HEK293 (cell line): Measurements from ENCODE around the gene VEGFC.

Source experiments
- CTCF ChIA-PET: fragments of 350-600 bp; formaldehyde crosslinking; extraction: SDS; loops from one replicate; lab custom pipeline; 2021; ENCODE audit warnings: antibody characterized with exemption; lab: Yijun Ruan, JAX
- POLR2A ChIA-PET: fragments of 300-600 bp; formaldehyde crosslinking; extraction: SDS; loops from one replicate; lab custom pipeline; 2020; ENCODE audit warnings: antibody characterized with exemption, inconsistent platforms; lab: Yijun Ruan, JAX
- H3K27ac ChIP-seq: fragments of 200-500 bp; sonication (Bioruptor generic); 2 replicates; pipeline ENCODE4 v1.5.1; 2014; ENCODE audit warnings: low read depth, low read length, control low read depth, inconsistent platforms; ENCODE audit errors: extremely low read depth
- H3K36me3 ChIP-seq, 2 experiments: fragments of 200-500 bp in 1 of 2; sonication (Bioruptor generic) in 1 of 2; 1 replicate in 1 of 2; 2 replicates in 1 of 2; pipeline ENCODE4 v1.5.1; 2014 to 2017; ENCODE audit warnings: inconsistent platforms in 2 of 2, low read length in 2 of 2; ENCODE audit not compliant: control insufficient read depth in 2 of 2, insufficient read depth in 1 of 2
- H3K4me1 ChIP-seq: fragments of 200-500 bp; sonication (Bioruptor generic); 2 replicates; pipeline ENCODE4 v1.5.1; 2014; ENCODE audit warnings: mild to moderate bottlenecking, low read length, inconsistent platforms; ENCODE audit not compliant: control insufficient read depth, insufficient read depth
- H3K4me3 ChIP-seq: 2 replicates; pipeline ENCODE4 v1.5.1; 2011; ENCODE audit warnings: low read depth, mild to moderate bottlenecking, control low read depth, low read length, moderate library complexity
- H3K9me3 ChIP-seq: fragments of 200-500 bp; sonication (Bioruptor generic); 2 replicates; pipeline ENCODE4 v1.5.1; 2014; ENCODE audit warnings: low read depth, low read length, inconsistent platforms; ENCODE audit not compliant: control insufficient read depth, insufficient read depth
- GLI2 ChIP-seq: fragments of 450-650 bp; formaldehyde crosslinking; IDR thresholded peaks from 2 replicates; pipeline ENCODE4; 2017; ENCODE audit warnings: missing biosample characterization, missing genetic modification characterization, low read depth, borderline replicate concordance
- HOXA7 ChIP-seq: sonication (generic); formaldehyde crosslinking; IDR thresholded peaks from 2 replicates; pipeline ENCODE4 v1.8.1; 2022; ENCODE audit warnings: missing genetic modification reagents, borderline replicate concordance
- ZNF132 ChIP-seq: fragments of 450-650 bp; formaldehyde crosslinking; IDR thresholded peaks from 2 replicates; pipeline ENCODE4 v1.5.1; 2017; ENCODE audit warnings: missing biosample characterization, missing genetic modification characterization, borderline replicate concordance
- ZNF561 ChIP-seq: fragments of 450-650 bp; IDR thresholded peaks from 2 replicates; pipeline ENCODE4 v1.5.1; 2018; ENCODE audit warnings: missing biosample characterization, missing genetic modification characterization, borderline replicate concordance
- ZNF660 ChIP-seq: fragments of 450-650 bp; IDR thresholded peaks from 2 replicates; pipeline ENCODE4 v1.5.1; 2018; ENCODE audit warnings: missing biosample characterization, mild to moderate bottlenecking, missing genetic modification characterization
- ZNF701 ChIP-seq: fragments of 450-650 bp; formaldehyde crosslinking; IDR thresholded peaks from 2 replicates; pipeline ENCODE4 v1.5.1; 2016; ENCODE audit warnings: missing biosample characterization, missing genetic modification characterization
- ZNF76 ChIP-seq: fragments of 450-650 bp; formaldehyde crosslinking; IDR thresholded peaks from 2 replicates; pipeline ENCODE4; 2016; ENCODE audit warnings: low read depth, missing biosample characterization, missing genetic modification characterization, borderline replicate concordance
- ZSCAN16 ChIP-seq: fragments of 450-650 bp; formaldehyde crosslinking; IDR thresholded peaks from 2 replicates; pipeline ENCODE4 v1.5.1; 2016; ENCODE audit warnings: missing biosample characterization, missing genetic modification characterization
- TF ChIP-seq, protein P1 (sequence below): fragments of 450-650 bp; formaldehyde crosslinking; IDR thresholded peaks from 2 replicates; pipeline ENCODE4 v1.5.1; 2016; ENCODE audit warnings: missing biosample characterization, missing genetic modification characterization
- TF ChIP-seq, protein P2 (sequence below): fragments of 450-650 bp; formaldehyde crosslinking; IDR thresholded peaks from 2 replicates; pipeline ENCODE4 v1.5.1; 2016; ENCODE audit warnings: missing biosample characterization, missing genetic modification characterization
- TF ChIP-seq, protein P3 (sequence below): fragments of 450-650 bp; formaldehyde crosslinking; IDR thresholded peaks from 2 replicates; pipeline ENCODE4 v1.5.1; 2016; ENCODE audit warnings: missing biosample characterization, missing genetic modification characterization, borderline replicate concordance

VEGFC gene

DNA sequence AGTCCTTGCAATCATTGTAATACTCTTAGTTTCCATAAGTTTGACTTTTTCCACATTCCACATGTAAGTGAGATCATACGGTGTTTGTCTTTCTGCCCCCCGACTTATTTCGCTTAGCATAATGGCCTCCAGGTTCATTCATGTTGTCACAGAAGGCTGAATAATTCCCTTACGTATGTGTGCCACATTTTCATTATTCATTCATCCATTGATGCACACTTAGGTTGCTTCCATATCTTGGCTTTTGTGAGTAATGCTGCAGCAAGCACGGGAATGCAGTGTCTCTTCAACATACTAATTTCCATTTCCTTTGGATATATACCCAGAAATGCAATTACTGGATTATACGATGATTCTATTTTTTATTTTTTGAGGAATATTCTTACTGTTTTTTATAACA lies 22.0 kb upstream of the VEGFC start (continued):
- TF ChIP-seq, protein P1, sequence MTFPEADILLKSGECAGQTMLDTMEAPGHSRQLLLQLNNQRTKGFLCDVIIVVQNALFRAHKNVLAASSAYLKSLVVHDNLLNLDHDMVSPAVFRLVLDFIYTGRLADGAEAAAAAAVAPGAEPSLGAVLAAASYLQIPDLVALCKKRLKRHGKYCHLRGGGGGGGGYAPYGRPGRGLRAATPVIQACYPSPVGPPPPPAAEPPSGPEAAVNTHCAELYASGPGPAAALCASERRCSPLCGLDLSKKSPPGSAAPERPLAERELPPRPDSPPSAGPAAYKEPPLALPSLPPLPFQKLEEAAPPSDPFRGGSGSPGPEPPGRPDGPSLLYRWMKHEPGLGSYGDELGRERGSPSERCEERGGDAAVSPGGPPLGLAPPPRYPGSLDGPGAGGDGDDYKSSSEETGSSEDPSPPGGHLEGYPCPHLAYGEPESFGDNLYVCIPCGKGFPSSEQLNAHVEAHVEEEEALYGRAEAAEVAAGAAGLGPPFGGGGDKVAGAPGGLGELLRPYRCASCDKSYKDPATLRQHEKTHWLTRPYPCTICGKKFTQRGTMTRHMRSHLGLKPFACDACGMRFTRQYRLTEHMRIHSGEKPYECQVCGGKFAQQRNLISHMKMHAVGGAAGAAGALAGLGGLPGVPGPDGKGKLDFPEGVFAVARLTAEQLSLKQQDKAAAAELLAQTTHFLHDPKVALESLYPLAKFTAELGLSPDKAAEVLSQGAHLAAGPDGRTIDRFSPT (tag by site-specific recombination): no peak
- TF ChIP-seq, protein P2, sequence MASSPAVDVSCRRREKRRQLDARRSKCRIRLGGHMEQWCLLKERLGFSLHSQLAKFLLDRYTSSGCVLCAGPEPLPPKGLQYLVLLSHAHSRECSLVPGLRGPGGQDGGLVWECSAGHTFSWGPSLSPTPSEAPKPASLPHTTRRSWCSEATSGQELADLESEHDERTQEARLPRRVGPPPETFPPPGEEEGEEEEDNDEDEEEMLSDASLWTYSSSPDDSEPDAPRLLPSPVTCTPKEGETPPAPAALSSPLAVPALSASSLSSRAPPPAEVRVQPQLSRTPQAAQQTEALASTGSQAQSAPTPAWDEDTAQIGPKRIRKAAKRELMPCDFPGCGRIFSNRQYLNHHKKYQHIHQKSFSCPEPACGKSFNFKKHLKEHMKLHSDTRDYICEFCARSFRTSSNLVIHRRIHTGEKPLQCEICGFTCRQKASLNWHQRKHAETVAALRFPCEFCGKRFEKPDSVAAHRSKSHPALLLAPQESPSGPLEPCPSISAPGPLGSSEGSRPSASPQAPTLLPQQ (tag by site-specific recombination): no peak
- no peak for TF ChIP-seq ZSCAN16
- TF ChIP-seq ZNF701: no peak
- no peak for TF ChIP-seq HOXA7

DNA sequence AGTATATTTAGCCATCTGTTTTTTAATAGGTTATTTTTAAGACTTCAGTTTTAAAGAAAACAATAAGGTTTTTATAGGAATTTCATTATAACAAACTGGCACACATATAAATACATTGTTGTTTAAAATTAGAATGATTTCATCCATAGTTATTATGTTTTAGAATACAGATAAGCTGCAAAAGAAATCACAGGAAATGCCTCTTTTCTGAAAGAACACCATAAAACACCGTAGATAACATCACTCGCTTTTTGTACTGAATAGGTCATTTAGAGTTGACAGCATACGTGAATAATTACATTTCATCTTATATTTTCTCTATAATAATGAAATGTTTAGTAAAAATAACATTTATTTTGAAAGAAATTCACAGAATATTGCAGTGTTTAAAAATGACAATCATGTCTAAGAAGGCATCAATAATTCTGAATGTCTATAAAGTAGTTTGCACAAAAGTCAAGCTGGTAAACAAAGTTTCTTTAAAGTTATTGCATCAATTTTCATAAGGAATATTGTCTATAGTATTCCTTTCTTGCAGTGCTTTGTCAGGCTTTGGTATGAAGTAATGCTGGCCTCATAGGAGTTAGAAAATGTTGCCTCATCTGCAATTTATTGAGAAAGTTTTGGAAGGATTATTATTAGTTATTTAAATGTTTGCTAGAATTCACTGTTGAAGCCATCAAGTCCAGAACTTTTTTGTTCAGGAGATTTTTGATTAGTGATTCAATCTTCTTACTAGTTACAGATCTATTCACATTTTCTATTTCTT lies 17.9 kb upstream of the VEGFC start:
- POLR2A ChIA-PET: no interaction called here
- H3K9me3 ChIP-seq: no peaks in the 10 kb centered on the region
- H3K4me3 ChIP-seq: no peak overlapping the region
- TF ChIP-seq ZNF76: no peak
- no peak for TF ChIP-seq ZNF561 (tag by site-specific recombination)
- TF ChIP-seq GLI2: no peak
- no peaks in the 10 kb centered on the region for H3K36me3 ChIP-seq
- CTCF ChIA-PET: interaction anchor here (0.5 kb wide), 1 partner anchor 231 kb away, joined by 3 read pairs; no protein-coding TSS in a partner anchor
- no peaks in the 10 kb centered on the region for H3K4me1 ChIP-seq
- no peak overlapping the region for H3K27ac ChIP-seq

DNA sequence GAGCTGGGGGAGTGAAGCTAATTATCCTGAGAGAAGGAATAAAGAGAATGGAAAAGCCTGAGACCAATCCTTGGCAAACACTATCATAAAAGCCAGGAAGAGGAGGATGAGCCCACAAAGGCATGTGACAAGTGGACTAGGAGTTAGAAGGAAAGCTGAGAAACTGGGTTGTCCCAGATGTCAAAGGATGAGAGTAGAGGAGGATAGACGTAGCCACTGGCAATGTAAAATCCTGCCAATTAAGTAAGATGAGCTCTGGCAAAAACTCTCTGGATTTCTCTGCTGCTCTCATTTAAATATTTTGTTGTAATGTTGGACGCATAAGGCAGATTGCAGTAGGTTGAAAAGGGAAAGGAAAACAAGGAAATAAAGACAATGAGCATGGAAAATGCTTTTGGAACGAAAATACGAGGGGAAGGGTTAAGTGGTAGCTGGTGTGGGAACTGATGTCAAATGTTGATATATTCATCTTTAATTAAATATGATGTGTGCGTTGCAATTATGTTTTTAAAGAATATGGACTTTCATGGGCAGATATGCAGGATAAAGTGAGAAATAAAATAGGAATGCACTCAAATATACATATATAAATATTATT lies 14.2 kb upstream of the VEGFC start:
- CTCF ChIA-PET: interaction anchor here (0.6 kb wide), 1 partner anchor 1588 kb away, joined by 4 read pairs; no protein-coding TSS in a partner anchor
- POLR2A ChIA-PET: no interaction called here
- Histone ChIP-seq H3K36me3 (no peaks in the 10 kb centered on the region), H3K9me3 (no peaks in the 10 kb centered on the region), H3K4me3 (no peak overlapping the region), H3K27ac (no peak overlapping the region)
- no peak for TF ChIP-seq ZNF132 (tag by site-specific recombination)
- TF ChIP-seq, protein P3, sequence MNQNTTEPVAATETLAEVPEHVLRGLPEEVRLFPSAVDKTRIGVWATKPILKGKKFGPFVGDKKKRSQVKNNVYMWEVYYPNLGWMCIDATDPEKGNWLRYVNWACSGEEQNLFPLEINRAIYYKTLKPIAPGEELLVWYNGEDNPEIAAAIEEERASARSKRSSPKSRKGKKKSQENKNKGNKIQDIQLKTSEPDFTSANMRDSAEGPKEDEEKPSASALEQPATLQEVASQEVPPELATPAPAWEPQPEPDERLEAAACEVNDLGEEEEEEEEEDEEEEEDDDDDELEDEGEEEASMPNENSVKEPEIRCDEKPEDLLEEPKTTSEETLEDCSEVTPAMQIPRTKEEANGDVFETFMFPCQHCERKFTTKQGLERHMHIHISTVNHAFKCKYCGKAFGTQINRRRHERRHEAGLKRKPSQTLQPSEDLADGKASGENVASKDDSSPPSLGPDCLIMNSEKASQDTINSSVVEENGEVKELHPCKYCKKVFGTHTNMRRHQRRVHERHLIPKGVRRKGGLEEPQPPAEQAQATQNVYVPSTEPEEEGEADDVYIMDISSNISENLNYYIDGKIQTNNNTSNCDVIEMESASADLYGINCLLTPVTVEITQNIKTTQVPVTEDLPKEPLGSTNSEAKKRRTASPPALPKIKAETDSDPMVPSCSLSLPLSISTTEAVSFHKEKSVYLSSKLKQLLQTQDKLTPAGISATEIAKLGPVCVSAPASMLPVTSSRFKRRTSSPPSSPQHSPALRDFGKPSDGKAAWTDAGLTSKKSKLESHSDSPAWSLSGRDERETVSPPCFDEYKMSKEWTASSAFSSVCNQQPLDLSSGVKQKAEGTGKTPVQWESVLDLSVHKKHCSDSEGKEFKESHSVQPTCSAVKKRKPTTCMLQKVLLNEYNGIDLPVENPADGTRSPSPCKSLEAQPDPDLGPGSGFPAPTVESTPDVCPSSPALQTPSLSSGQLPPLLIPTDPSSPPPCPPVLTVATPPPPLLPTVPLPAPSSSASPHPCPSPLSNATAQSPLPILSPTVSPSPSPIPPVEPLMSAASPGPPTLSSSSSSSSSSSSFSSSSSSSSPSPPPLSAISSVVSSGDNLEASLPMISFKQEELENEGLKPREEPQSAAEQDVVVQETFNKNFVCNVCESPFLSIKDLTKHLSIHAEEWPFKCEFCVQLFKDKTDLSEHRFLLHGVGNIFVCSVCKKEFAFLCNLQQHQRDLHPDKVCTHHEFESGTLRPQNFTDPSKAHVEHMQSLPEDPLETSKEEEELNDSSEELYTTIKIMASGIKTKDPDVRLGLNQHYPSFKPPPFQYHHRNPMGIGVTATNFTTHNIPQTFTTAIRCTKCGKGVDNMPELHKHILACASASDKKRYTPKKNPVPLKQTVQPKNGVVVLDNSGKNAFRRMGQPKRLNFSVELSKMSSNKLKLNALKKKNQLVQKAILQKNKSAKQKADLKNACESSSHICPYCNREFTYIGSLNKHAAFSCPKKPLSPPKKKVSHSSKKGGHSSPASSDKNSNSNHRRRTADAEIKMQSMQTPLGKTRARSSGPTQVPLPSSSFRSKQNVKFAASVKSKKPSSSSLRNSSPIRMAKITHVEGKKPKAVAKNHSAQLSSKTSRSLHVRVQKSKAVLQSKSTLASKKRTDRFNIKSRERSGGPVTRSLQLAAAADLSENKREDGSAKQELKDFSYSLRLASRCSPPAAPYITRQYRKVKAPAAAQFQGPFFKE (tag by site-specific recombination): no peak
- no peak for TF ChIP-seq ZNF660
- TF ChIP-seq, all 188 proteins: peak for 0
- no peaks in the 10 kb centered on the region for H3K4me1 ChIP-seq
